PC-3 (cell line): ENCODE measurements around the gene OXCT1. TPM values are rescaled to one million over a fixed set of nuclear protein-coding genes. Genes with fewer than 3 reads are reported as not detected.

ENCODE experiments used
- ATAC-seq: fragments of 200-7000 bp; cut with Tn5 transposase; 2 replicates; pipeline ENCODE4 v1.9.1; 2020; ENCODE audit warnings: mild to moderate bottlenecking, moderate library complexity
- BruUV-seq: library from RNA; stranded (reverse); fragments of 400-500 nt; replicated peaks from 2 replicates; lab custom pipeline; 2021; lab: Mats Ljungman, UMichigan
- CTCF ChIA-PET: fragments of 300-600 bp; sonication (Branson Sonifier 250); formaldehyde crosslinking; loops from one replicate; lab custom pipeline; 2022; ENCODE audit warnings: antibody characterized with exemption; lab: Charles Lee
- POLR2A ChIA-PET: fragments of 300-600 bp; sonication (Branson Sonifier 250); formaldehyde crosslinking; loops from one replicate; lab custom pipeline; 2022; ENCODE audit warnings: antibody characterized with exemption; ENCODE audit not compliant: unreplicated experiment; lab: Charles Lee
- DNase-seq: peaks from one replicate; pipeline ENCODE4 v3.0.0-alpha.2; 2015
- H2AFZ ChIP-seq: fragments of 300-600 bp; sonication (generic); 2 replicates; pipeline ENCODE4 v1.6.0; 2016; ENCODE audit warnings: antibody characterized with exemption, low read length
- H3F3A ChIP-seq: fragments of 300-600 bp; sonication (generic); one replicate; pipeline ENCODE4 v1.6.0; 2017; ENCODE audit warnings: antibody characterized with exemption, low read length, control low read depth, mild to moderate bottlenecking; ENCODE audit not compliant: unreplicated experiment
- H3K27ac ChIP-seq: fragments of 300-600 bp; sonication (generic); 2 replicates; pipeline ENCODE4 v1.5.1; 2016; ENCODE audit warnings: mild to moderate bottlenecking, low read length
- H3K27me3 ChIP-seq: fragments of 300-600 bp; sonication (generic); 2 replicates; pipeline ENCODE4 v1.6.1; 2016; ENCODE audit warnings: low read length, mixed read lengths
- H3K36me3 ChIP-seq: fragments of 300-600 bp; sonication (generic); 2 replicates; pipeline ENCODE4 v1.6.1; 2016; ENCODE audit warnings: low read depth, mixed run types, low read length, mixed read lengths
- H3K4me1 ChIP-seq: fragments of 300-600 bp; sonication (generic); 2 replicates; pipeline ENCODE4 v1.5.1; 2016; ENCODE audit warnings: low read length; ENCODE audit not compliant: insufficient read depth
- H3K4me2 ChIP-seq: fragments of 300-600 bp; sonication (generic); 2 replicates; pipeline ENCODE4 v1.6.0; 2016; ENCODE audit warnings: low read length
- H3K4me3 ChIP-seq: fragments of 300-600 bp; sonication (generic); 2 replicates; pipeline ENCODE4 v1.5.1; 2016; ENCODE audit warnings: mild to moderate bottlenecking, low read length, mixed read lengths
- H3K79me2 ChIP-seq: fragments of 300-600 bp; sonication (generic); 2 replicates; pipeline ENCODE4 v1.6.1; 2017; ENCODE audit warnings: low read length, mixed read lengths
- H3K9ac ChIP-seq: fragments of 300-600 bp; sonication (generic); 2 replicates; pipeline ENCODE4 v1.6.0; 2016; ENCODE audit warnings: mild to moderate bottlenecking, low read length
- H3K9me2 ChIP-seq: fragments of 300-600 bp; sonication (generic); replicated peaks from 2 replicates; pipeline ENCODE4 v1.6.1; 2016; ENCODE audit warnings: mixed run types, low read length, mixed read lengths
- H3K9me3 ChIP-seq: fragments of 300-600 bp; sonication (generic); 2 replicates; pipeline ENCODE4 v1.6.1; 2016; ENCODE audit warnings: low read length, mixed read lengths
- H4K20me1 ChIP-seq: fragments of 300-600 bp; sonication (generic); 2 replicates; pipeline ENCODE4 v1.6.1; 2016; ENCODE audit warnings: low read length, mixed read lengths
- CTCF ChIP-seq: fragments of 300-600 bp; sonication (generic); conservative IDR thresholded peaks from 2 replicates; pipeline ENCODE4 v1.5.1; 2017; ENCODE audit warnings: antibody characterized with exemption, low read depth, mild to moderate bottlenecking, low read length
- EZH2 ChIP-seq: fragments of 300-600 bp; sonication (generic); IDR thresholded peaks from one replicate; pipeline ENCODE4 v1.6.1; 2017; ENCODE audit warnings: antibody characterized with exemption, mild to moderate bottlenecking, low read length; ENCODE audit not compliant: unreplicated experiment
- EZH2phosphoT487 ChIP-seq: fragments of 300-600 bp; sonication (generic); IDR thresholded peaks from 2 replicates; pipeline ENCODE4 v1.6.1; 2018; ENCODE audit warnings: mild to moderate bottlenecking, antibody characterized with exemption, low read length, borderline replicate concordance
- intact Hi-C: fragments of 100-400 bp; cut with micrococcal nuclease; formaldehyde crosslinking; loops from 2 replicates; pipeline ENCODE4 v1.9.0; 2023
- total RNA-seq: library from RNA; depleted of rRNA; stranded (reverse); fragments of >200 nt; gene quantifications from 2 replicates; pipeline ENCODE4 v1.2.3, GENCODE V29; 2014

The OXCT1 gene
- total RNA-seq, 1 experiment from 2014 or later: 25.5 TPM

GRCh38 chr5:41903892-41904799, 33.9 kb upstream of the OXCT1 start, which contains the start of gene RIMOC1:
Gene RIMOC1 (plus strand): TSS chr5:41904344. CDS start chr5:41904368, 24 bp downstream.
- Histone ChIP-seq H3K4me3 (peak within 1 kb of the TSS; percentile 78), H3K36me3 (peaks cover 8% of the 10 kb centered on the region; the same call in 1 of the 2 replicates), H4K20me1 (no peaks in the 10 kb centered on the region), H3F3A (no peaks in the 10 kb centered on the region), H3K9me3 (no peaks in the 10 kb centered on the region), H3K9ac (peak within 1 kb of the TSS; percentile 85), H3K27ac (peak within 1 kb of the TSS; percentile 10), H3K9me2 (no peaks in the 10 kb centered on the region), H2AFZ (peak within 1 kb of the TSS; percentile 72), H3K27me3 (no peaks in the 10 kb centered on the region), H3K4me1 (peaks cover 18% of the 10 kb centered on the region), H3K4me2 (peak within 1 kb of the TSS; percentile 87), H3K79me2 (peaks cover 28% of the 10 kb centered on the region)
- POLR2A ChIA-PET: interaction anchor here (0.5 to 1.2 kb wide), 9 partner anchors 20 to 1518 kb away, joined by 3 to 7 read pairs (median 3); no protein-coding TSS in a partner anchor
- BruUV-seq: TSS peak; percentile 61
- intact Hi-C loops: loop anchor here (1.0 kb wide), 2 partner anchors 20 to 34 kb away; partner anchors contain the start of gene OXCT1
- TF ChIP-seq EZH2 (no peak), CTCF (no peak), EZH2phosphoT487 (no peak)
- peak; percentile 99 for DNase-seq
- peak; percentile 99 for ATAC-seq
- CTCF ChIA-PET: interaction anchor here (0.7 to 1.4 kb wide), 3 partner anchors 48 to 153 kb away, joined by 3 to 7 read pairs (median 5); no protein-coding TSS in a partner anchor

GRCh38 chr5:41903382-41903891, 33.2 kb upstream of the OXCT1 start:
- H3K9me2 ChIP-seq: no peaks in the 10 kb centered on the region
- ChIA-PET POLR2A (interaction anchor here (0.5 to 1.2 kb wide), 5 partner anchors 27 to 1519 kb away, joined by 3 to 4 read pairs (median 3); no protein-coding TSS in a partner anchor), CTCF (interaction anchor here (0.7 to 1.4 kb wide), 3 partner anchors 47 to 154 kb away, joined by 3 to 7 read pairs (median 5); no protein-coding TSS in a partner anchor)
- peaks cover 18% of the 10 kb centered on the region for H3K4me1 ChIP-seq
- peak overlapping the region; percentile 9; the same call in 1 of the 2 replicates for H3K9ac ChIP-seq
- ATAC-seq (no peak), DNase-seq (no peak)
- H3K79me2 ChIP-seq: peaks cover 28% of the 10 kb centered on the region
- peak overlapping the region; percentile 78 for H3K4me3 ChIP-seq
- H4K20me1 ChIP-seq: no peaks in the 10 kb centered on the region
- peak overlapping the region; percentile 87 for H3K4me2 ChIP-seq
- H3K36me3 ChIP-seq: 0 out of 2 replicates have a peak, but pooled peaks cover 1% of the 10 kb centered on the region
- H3K9me3 ChIP-seq: no peaks in the 10 kb centered on the region
- BruUV-seq: TSS peak; percentile 99
- H2AFZ ChIP-seq: peak overlapping the region; percentile 70
- H3K27ac ChIP-seq: no peak overlapping the region
- TF ChIP-seq EZH2 (no peak), CTCF (no peak), EZH2phosphoT487 (no peak)
- intact Hi-C loops: no loop called here
- no peaks in the 10 kb centered on the region for H3F3A ChIP-seq
- no peaks in the 10 kb centered on the region for H3K27me3 ChIP-seq
